SU-DHL-6 (cell line): Measurements from ENCODE around the gene ABLIM1.

Experiments used
- CTCF ChIP-seq: fragments of 200-600 bp; sonication (generic); IDR thresholded peaks from one replicate; pipeline ENCODE4 v1.5.1; 2017; ENCODE audit warnings: antibody characterized with exemption, mild to moderate bottlenecking, low read length, moderate library complexity; ENCODE audit not compliant: insufficient read depth, poor library complexity, severe bottlenecking
- EZH2phosphoT487 ChIP-seq: fragments of 200-600 bp; sonication (generic), shearing (Covaris generic); conservative IDR thresholded peaks from 2 replicates; pipeline ENCODE4 v1.6.1; 2018; ENCODE audit warnings: mild to moderate bottlenecking, antibody characterized with exemption, low read length, moderate library complexity, mixed read lengths

GRCh38 chr10:114502074-114502473 lies 156.0 kb downstream of the ABLIM1 start:
- TF ChIP-seq CTCF (no peak), EZH2phosphoT487 (no peak)
